H9 (cell line): ENCODE measurements around the gene AKNA. TPM values are rescaled to one million over a fixed set of nuclear protein-coding genes. Genes with fewer than 3 reads are reported as not detected.

Experiments
- DNase-seq: peaks from one replicate; pipeline ENCODE4 v3.0.0-alpha.2; 2017
- H2AFZ ChIP-seq: one replicate; pipeline ENCODE4 v1.6.1; 2013; ENCODE audit warnings: mild to moderate bottlenecking, low read length, control low read depth, moderate library complexity
- H2AK5ac ChIP-seq: 2 replicates; pipeline ENCODE4 v1.6.1; 2013; ENCODE audit warnings: low read length, control low read depth, mixed read lengths; ENCODE audit not compliant: insufficient read length
- H2BK120ac ChIP-seq: one replicate; pipeline ENCODE4 v1.6.1; 2013; ENCODE audit warnings: low read depth, mild to moderate bottlenecking, low read length, control low read depth, inconsistent platforms; ENCODE audit not compliant: poor library complexity, severe bottlenecking
- H2BK12ac ChIP-seq: 2 replicates; pipeline ENCODE4 v1.6.1; 2013; ENCODE audit warnings: low read length, control low read depth, mixed read lengths, low read depth; ENCODE audit not compliant: insufficient read length
- H2BK15ac ChIP-seq: 2 replicates; pipeline ENCODE4 v1.6.1; 2013; ENCODE audit warnings: low read depth, low read length, control low read depth
- H2BK20ac ChIP-seq: one replicate; pipeline ENCODE4 v1.6.1; 2013; ENCODE audit warnings: low read depth, mild to moderate bottlenecking, low read length, control low read depth, inconsistent platforms; ENCODE audit not compliant: poor library complexity, severe bottlenecking
- H2BK5ac ChIP-seq: 2 replicates; pipeline ENCODE4 v1.6.1; 2013; ENCODE audit warnings: low read length, control low read depth, mixed read lengths; ENCODE audit not compliant: insufficient read length
- H3K14ac ChIP-seq: 2 replicates; pipeline ENCODE4 v1.6.1; 2013; ENCODE audit warnings: low read length, control low read depth; ENCODE audit not compliant: insufficient read depth
- H3K18ac ChIP-seq: 2 replicates; pipeline ENCODE4 v1.6.1; 2013; ENCODE audit warnings: low read depth, mild to moderate bottlenecking, mixed read lengths, low read length, control low read depth; ENCODE audit not compliant: insufficient read length
- H3K23ac ChIP-seq: 2 replicates; pipeline ENCODE4 v1.6.1; 2013; ENCODE audit warnings: low read length, control low read depth, mixed read lengths, low read depth; ENCODE audit not compliant: insufficient read length
- H3K23me2 ChIP-seq: 2 replicates; pipeline ENCODE4 v1.6.1; 2013; ENCODE audit warnings: low read depth, mild to moderate bottlenecking, mixed read lengths, low read length, control low read depth; ENCODE audit not compliant: insufficient read length, poor library complexity, severe bottlenecking
- H3K27ac ChIP-seq: 2 replicates; pipeline ENCODE4 v1.5.1; 2013; ENCODE audit warnings: low read length, control low read depth, mixed read lengths, low read depth; ENCODE audit not compliant: insufficient read length
- H3K27me3 ChIP-seq: 2 replicates; pipeline ENCODE4 v1.6.1; 2013; ENCODE audit warnings: low read length, control low read depth, inconsistent platforms; ENCODE audit not compliant: insufficient read depth
- H3K4ac ChIP-seq: 2 replicates; pipeline ENCODE4 v1.6.1; 2013; ENCODE audit warnings: low read depth, mild to moderate bottlenecking, control low read depth, inconsistent platforms, low read length, moderate library complexity
- H3K4me1 ChIP-seq: 2 replicates; pipeline ENCODE4 v1.6.1; 2013; ENCODE audit warnings: low read length, control low read depth, inconsistent platforms; ENCODE audit not compliant: insufficient read depth
- H3K4me2 ChIP-seq: 2 replicates; pipeline ENCODE4 v1.6.1; 2013; ENCODE audit warnings: low read length, control low read depth, mixed read lengths; ENCODE audit not compliant: insufficient read length, insufficient read depth
- H3K56ac ChIP-seq: 2 replicates; pipeline ENCODE4 v1.6.1; 2013; ENCODE audit warnings: low read depth, mild to moderate bottlenecking, mixed read lengths, low read length, control low read depth; ENCODE audit not compliant: insufficient read length
- H3K79me1 ChIP-seq: 2 replicates; pipeline ENCODE4 v1.6.1; 2013; ENCODE audit warnings: low read depth, mild to moderate bottlenecking, moderate library complexity, low read length, control low read depth, inconsistent platforms; ENCODE audit not compliant: insufficient read depth, poor library complexity, severe bottlenecking
- H3K79me2 ChIP-seq: 2 replicates; pipeline ENCODE4 v1.6.1; 2013; ENCODE audit warnings: low read length, control low read depth, inconsistent platforms; ENCODE audit not compliant: insufficient read depth
- H3K9ac ChIP-seq: 2 replicates; pipeline ENCODE4 v1.6.1; 2013; ENCODE audit warnings: low read length, control low read depth, mixed read lengths; ENCODE audit not compliant: insufficient read length; ENCODE audit errors: extremely low read depth
- H3K9me3 ChIP-seq: one replicate; pipeline ENCODE4 v1.6.1; 2013; ENCODE audit warnings: low read depth, low read length, inconsistent platforms; ENCODE audit not compliant: control insufficient read depth
- H3T11ph ChIP-seq: one replicate; pipeline ENCODE4 v1.6.1; 2013; ENCODE audit warnings: mild to moderate bottlenecking, low read length, control low read depth, inconsistent platforms
- H4K20me1 ChIP-seq: one replicate; pipeline ENCODE4 v1.6.1; 2013; ENCODE audit not compliant: control insufficient read depth, insufficient read length, insufficient read depth
- H4K5ac ChIP-seq: 2 replicates; pipeline ENCODE4 v1.6.1; 2013; ENCODE audit warnings: low read depth, mild to moderate bottlenecking, mixed read lengths, low read length, control low read depth; ENCODE audit not compliant: insufficient read length
- H4K8ac ChIP-seq: replicated peaks from 2 replicates; pipeline ENCODE4 v1.6.1; 2013; ENCODE audit warnings: low read length, control low read depth, mixed read lengths, low read depth; ENCODE audit not compliant: insufficient read length
- H4K91ac ChIP-seq: 2 replicates; pipeline ENCODE4 v1.6.1; 2013; ENCODE audit warnings: low read depth, mild to moderate bottlenecking, moderate library complexity, mixed read lengths, low read length, control low read depth; ENCODE audit not compliant: insufficient read length
- H3K27ac Mint-ChIP-seq, 3 experiments: 2 replicates in 2 of 3; 3 replicates in 1 of 3; pipeline ENCODE4 v1.8.0; 2020 to 2021; ENCODE audit warnings: mixed read lengths in 3 of 3, mild to moderate bottlenecking in 1 of 3, moderate library complexity in 1 of 3
- H3K27me3 Mint-ChIP-seq: 2 replicates; pipeline ENCODE4 v1.8.0; 2021; ENCODE audit warnings: low read depth, mild to moderate bottlenecking, moderate library complexity, mixed read lengths
- H3K36me3 Mint-ChIP-seq, 3 experiments: 2 replicates in 2 of 3; 3 replicates in 1 of 3; pipeline ENCODE4 v1.8.0; 2020 to 2021; ENCODE audit warnings: low read depth in 3 of 3, mixed read lengths in 3 of 3; ENCODE audit not compliant: insufficient read depth in 1 of 3
- H3K4me1 Mint-ChIP-seq, 2 experiments: 2 replicates each; pipeline ENCODE4 v1.8.0; 2020; ENCODE audit warnings: mixed read lengths in 2 of 2
- H3K4me3 Mint-ChIP-seq, 2 experiments: 2 replicates in 1 of 2; 3 replicates in 1 of 2; pipeline ENCODE4 v1.8.0; 2020 to 2021; ENCODE audit warnings: mild to moderate bottlenecking in 2 of 2, mixed read lengths in 2 of 2, moderate library complexity in 1 of 2
- H3K9me3 Mint-ChIP-seq, 2 experiments: 2 replicates in 1 of 2; 3 replicates in 1 of 2; pipeline ENCODE4 v1.8.0; 2020; ENCODE audit warnings: mild to moderate bottlenecking in 2 of 2, mixed read lengths in 2 of 2, moderate library complexity in 1 of 2
- CTCF ChIP-seq: fragments of 200-600 bp; sonication (generic); conservative IDR thresholded peaks from 3 replicates; pipeline ENCODE4 v1.8.0; 2021; ENCODE audit warnings: antibody characterized with exemption, mild to moderate bottlenecking
- WGBS: extraction: QIAGEN DNeasy Blood & Tissue Kit; methylation state at CpG from one replicate; pipeline ENCODE4 v1.1.7; 2013; ENCODE audit warnings: missing lambda C conversion rate, low lambda C conversion rate, mixed read lengths; ENCODE audit not compliant: insufficient read length; ENCODE audit errors: extremely low coverage; 5-methylcytosine and 5-hydroxymethylcytosine counted together
- total RNA-seq: library from RNA; stranded (reverse); gene quantifications from 2 replicates; pipeline ENCODE4 v1.2.1, GENCODE V29; 2021

AKNA gene
- total RNA-seq, 1 experiment from 2014 or later, result 19.7 TPM

GRCh38 chr9:114310471-114311450 lies 77.0 kb downstream of the AKNA start:
- no peak overlapping the region for H3K27ac Mint-ChIP-seq
- H2AK5ac ChIP-seq, result no peak overlapping the region
- TF ChIP-seq CTCF, result no peak
- H3K4me2 ChIP-seq, result no peak overlapping the region
- H3K36me3 Mint-ChIP-seq, result peaks cover 0 to 7% (median 0%) of the 10 kb centered on the region in 3 experiments; a peak in 3 of 7 replicates
- no peak overlapping the region for H2BK12ac ChIP-seq
- no peak overlapping the region; the same call in 1 of the 2 replicates for H3K14ac ChIP-seq
- H3K9ac ChIP-seq, result no peak overlapping the region
- no peak overlapping the region for H3K23ac ChIP-seq
- H2BK20ac ChIP-seq, result no peak overlapping the region
- no peaks in the 10 kb centered on the region for H3K23me2 ChIP-seq
- no peaks in the 10 kb centered on the region for H3K9me3 ChIP-seq
- H3K4me1 Mint-ChIP-seq, result peaks cover 0 to 3% of the 10 kb centered on the region in 2 experiments; a peak in 1 of 4 replicates
- no peak overlapping the region for H2BK15ac ChIP-seq
- H3K4ac ChIP-seq, result no peak overlapping the region
- no peak overlapping the region for H3T11ph ChIP-seq
- H3K79me1 ChIP-seq, result no peaks in the 10 kb centered on the region
- no peak overlapping the region for H2BK5ac ChIP-seq
- H4K91ac ChIP-seq, result no peak overlapping the region
- H3K18ac ChIP-seq, result no peak overlapping the region
- H3K27me3 Mint-ChIP-seq, result no peaks in the 10 kb centered on the region; the same call in 1 of the 2 replicates
- H3K79me2 ChIP-seq, result no peaks in the 10 kb centered on the region
- no peaks in the 10 kb centered on the region for H3K4me1 ChIP-seq
- no peak overlapping the region for H2AFZ ChIP-seq
- H4K20me1 ChIP-seq, result no peaks in the 10 kb centered on the region
- H3K27ac ChIP-seq, result no peak overlapping the region
- H3K4me3 Mint-ChIP-seq, result no peak overlapping the region
- H3K27me3 ChIP-seq, result no peaks in the 10 kb centered on the region
- H2BK120ac ChIP-seq, result no peak overlapping the region
- DNase-seq, result no peak
- H4K8ac ChIP-seq, result no peak overlapping the region
- no peak overlapping the region for H3K56ac ChIP-seq
- H4K5ac ChIP-seq, result no peak overlapping the region
- H3K9me3 Mint-ChIP-seq, result no peaks in the 10 kb centered on the region
- WGBS, result no CpG with 5 or more reads among the region's 22 CpGs
